HG02588 (cell line): Measurements from ENCODE around the gene HYI.
"Not testable (repeated sequence)": the region's sequence is repeated elsewhere in the genome, so short reads cannot be mapped to it uniquely, and the experiment has no call there.

ENCODE experiments used
- ATAC-seq: cut with Tn5 transposase; IDR thresholded peaks from one replicate; pipeline ENCODE4 v1.9.1; 2021; ENCODE audit warnings: mild to moderate bottlenecking, moderate library complexity; ENCODE audit not compliant: unreplicated experiment

Gene HYI

GRCh38 chr1:43465505-43466067 lies 11.9 kb upstream of the HYI start:
- no peak for ATAC-seq

- ATAC-seq = no peak
These were observed 11.2 kb upstream of the HYI start for GRCh38 chr1:43464681-43465504.

DNA sequence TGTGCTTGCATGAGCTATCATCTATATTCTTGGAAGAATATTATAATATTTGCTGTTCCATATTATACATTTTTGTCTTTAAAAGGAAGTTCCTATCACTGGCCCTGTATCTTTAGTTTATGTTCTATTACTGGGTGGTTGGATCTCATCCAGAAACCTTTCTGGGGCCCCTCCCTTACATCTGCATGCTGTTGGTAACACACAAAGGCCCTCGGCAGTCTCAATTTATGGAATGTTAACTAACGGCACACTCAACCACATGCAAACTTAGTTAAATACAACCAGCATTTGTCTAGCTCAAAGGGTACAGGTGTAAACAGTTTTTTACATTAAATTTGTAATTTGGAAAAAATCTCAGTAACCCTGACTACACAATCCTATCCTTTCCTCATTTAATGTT lies 9.7 kb upstream of the HYI start:
- ATAC-seq = no peak

- no peak for ATAC-seq
These were observed 7.4 kb upstream of the HYI start for GRCh38 chr1:43460988-43461693.

DNA sequence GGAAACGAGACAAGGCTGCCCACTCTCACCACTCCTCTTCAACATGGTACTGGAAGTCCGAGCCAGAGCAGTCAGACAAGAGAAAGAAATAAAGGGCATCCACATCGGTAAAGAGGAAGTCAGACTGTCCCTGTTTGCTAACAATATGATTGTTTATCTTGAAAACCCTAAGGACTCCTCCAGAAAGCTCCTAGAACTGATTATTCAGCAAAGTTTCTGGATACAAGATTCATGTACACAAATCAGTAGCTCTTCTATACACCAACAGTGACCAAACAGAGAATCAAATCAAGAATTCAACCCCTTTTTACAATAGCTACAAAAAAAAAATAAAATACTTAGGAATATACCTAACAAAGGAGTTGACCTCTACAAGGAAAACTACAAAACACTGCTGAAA lies 4.6 kb upstream of the HYI start:
- not testable (repeated sequence) for ATAC-seq

DNA sequence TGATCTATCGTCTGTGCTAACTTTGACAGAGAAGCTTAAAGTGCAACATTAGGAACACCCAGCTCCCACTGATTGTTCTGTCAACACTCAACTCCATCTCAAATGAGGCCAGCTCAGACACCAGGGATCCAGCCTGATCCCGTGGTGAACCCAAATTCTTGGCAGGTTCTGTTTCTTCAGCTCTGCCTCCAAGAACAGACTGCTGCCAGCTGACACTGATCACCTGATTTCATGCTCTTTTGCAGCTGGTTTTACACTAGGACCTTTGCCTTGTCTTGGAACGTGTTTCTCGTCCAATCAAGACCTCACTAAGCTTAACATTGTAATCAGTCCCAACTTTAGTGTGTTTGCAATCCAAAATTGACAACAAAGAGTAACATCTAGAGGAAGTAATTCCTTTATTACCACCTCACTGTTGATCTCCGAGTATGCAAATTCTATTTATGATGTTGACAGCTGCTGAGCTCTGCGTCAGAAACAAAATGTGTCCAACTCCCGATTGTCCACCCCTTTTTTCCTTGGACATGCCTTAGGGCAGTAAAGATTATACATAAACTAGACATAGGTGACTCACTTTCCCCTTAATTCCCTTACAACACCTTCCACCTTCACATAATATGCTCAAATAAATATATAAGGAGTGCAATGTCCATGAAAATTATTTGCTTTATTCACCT lies 1.6 kb upstream of the HYI start:
- ATAC-seq = no peak

- ATAC-seq = peak; percentile 72
These were observed 710 bp upstream of the HYI start for GRCh38 chr1:43454270-43455011.

DNA sequence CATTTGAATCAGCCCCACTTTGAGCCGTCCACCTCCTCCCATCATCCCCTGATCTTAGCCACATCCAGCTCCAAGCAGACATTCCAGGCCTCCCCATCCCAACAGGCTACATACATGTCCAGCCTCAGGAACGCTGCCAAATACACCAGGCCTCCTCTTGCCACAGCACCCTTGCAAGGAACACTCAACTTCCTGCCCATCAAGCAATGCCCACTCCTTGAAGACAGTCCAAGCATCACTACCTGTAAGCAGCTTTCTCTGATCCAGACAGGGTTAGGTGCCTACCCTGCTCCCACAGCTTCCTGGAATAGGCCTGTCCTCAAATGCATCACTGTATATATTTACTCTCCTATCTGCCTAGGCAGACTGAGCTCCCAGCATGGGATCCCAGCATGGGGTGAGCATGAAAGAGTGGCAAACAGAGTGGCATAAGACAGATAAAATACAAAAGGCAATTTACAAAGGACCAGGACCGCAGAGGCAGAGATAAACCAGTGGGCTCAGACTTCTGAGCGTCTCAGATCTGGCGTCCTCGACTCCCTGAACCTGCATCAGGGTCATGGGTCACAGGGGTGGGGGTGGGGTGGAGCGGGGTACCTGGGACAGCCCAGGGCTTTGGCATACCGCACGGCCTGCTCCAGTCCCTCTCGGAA lies 816 bp downstream of the HYI start:
- no peak for ATAC-seq

DNA sequence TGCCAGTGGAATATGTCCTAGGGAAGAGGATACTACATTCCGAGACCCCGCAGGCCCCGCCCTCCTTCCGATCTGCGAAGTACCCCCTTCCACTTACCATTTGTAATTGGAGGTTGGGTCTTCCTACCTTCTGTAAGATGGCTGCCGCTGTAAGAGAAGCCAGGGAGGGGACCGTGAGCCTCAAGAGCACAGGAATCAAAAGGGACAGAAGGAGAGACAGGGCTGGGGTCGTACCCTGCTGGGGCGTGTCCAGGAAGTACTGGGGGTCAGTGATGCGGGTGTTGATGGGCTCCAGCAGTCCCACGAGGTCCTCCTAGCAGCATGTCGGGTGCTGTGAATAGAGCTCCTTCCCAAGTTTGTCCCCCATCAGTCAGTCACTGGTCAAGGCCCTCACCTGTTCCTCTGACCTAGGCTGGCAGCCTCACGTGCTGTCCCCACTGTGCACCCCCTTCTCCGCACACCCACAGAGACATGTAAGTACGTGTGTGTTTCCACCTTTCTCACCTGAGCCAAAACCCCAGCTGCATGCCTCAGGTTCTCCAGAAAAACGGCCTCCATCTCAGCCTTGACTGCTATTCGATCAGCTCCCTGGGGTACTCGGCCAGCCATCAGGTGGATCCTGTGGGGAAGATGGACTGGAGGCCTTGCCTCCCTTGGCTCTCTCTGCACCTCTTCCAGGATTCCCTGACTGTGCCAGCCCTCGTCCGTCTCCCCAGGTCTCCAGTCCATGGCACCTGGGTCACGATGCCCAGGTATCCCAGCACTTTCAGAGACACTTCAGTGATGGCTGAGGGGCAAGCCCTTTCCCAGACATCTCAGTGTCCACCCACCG lies 1.8 kb downstream of the HYI start:
- ATAC-seq = no peak

GRCh38 chr1:43451157-43451591 lies 2.6 kb downstream of the HYI start:
- ATAC-seq = no peak

DNA sequence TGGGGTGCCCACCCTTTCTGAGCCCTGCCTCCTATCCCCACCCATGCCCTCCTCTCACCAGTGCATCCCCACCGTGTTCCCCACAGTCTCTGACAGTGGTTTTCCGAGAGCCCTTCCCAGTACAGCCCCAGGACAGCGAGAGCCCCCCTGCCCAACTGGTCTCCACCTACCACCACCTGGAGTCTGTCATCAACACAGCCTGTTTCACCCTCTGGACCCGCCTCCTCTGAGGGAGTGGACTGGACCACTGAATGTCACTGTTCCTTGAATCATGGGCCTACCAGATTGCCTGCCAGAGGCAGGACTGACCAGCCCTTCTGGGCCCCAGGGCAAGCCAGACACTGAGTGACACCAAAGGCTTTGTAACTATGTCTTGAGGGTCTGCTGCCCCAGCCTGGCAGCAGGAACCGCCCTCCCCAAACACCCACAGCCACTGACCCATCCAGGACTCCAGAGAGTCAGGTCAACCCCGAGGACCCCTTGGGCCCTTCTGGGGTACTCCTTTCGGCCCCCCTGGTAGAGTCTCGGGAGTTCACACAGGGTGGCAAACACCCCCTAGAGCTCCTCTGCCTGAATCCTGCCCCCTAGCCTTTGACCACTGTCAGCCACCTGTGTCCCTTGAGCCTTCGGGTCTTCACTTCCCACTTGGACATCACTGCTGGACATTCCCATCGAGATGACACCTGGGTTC lies 3.3 kb downstream of the HYI start:
- ATAC-seq = no peak

DNA sequence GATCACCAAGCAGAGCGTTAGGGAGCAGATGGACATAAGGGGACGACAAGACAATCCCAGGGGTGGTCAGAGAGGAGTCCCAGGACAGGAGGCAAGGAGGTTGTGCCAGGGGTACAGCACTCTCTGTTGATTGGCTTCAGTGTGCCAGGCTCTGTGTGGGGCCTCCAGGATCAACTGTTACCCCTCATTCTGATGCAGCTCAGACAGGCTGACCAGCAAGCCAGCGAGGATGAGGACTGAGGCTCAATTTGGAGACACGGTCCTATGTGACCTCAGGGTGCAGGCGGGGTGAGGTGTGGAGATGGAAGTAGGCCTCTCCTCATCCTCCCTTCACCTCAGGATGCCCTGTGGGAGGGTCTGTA lies 4.0 kb downstream of the HYI start:
- no peak for ATAC-seq

- no peak for ATAC-seq
These were observed 4.6 kb downstream of the HYI start for GRCh38 chr1:43448955-43449707.

GRCh38 chr1:43447891-43448708 lies 5.6 kb downstream of the HYI start:
- ATAC-seq = no peak

- no peak for ATAC-seq
These were observed 6.6 kb downstream of the HYI start for GRCh38 chr1:43446881-43447835.

GRCh38 chr1:43446388-43446740 lies 7.4 kb downstream of the HYI start:
- ATAC-seq = no peak
